Muscle layer of colon (tissue), 2 donors: ENCODE measurements around the gene DNAAF5.

ENCODE experiments used
- H3K27ac ChIP-seq: one replicate; pipeline ENCODE4 v1.7.0; 2013; ENCODE audit warnings: low read depth, mild to moderate bottlenecking, low read length, moderate library complexity
- H3K27me3 ChIP-seq, 2 donors: one replicate each; pipeline ENCODE4 v1.7.0; 2013; ENCODE audit warnings: low read length in 2 of 2, mild to moderate bottlenecking in 2 of 2; ENCODE audit not compliant: insufficient read depth in 2 of 2, control insufficient read depth in 1 of 2
- H3K36me3 ChIP-seq: one replicate; pipeline ENCODE4 v1.7.0; 2013; ENCODE audit warnings: mild to moderate bottlenecking, low read length; ENCODE audit not compliant: insufficient read depth
- H3K4me1 ChIP-seq: one replicate; pipeline ENCODE4 v1.7.0; 2013; ENCODE audit warnings: mild to moderate bottlenecking, low read length; ENCODE audit not compliant: insufficient read depth
- H3K4me3 ChIP-seq, 2 donors: one replicate each; pipeline ENCODE4 v1.7.0; 2013; ENCODE audit warnings: low read length in 2 of 2, low read depth in 1 of 2, mild to moderate bottlenecking in 1 of 2, moderate library complexity in 1 of 2
- H3K9ac ChIP-seq: one replicate; pipeline ENCODE4 v1.7.0; 2013; ENCODE audit warnings: low read length
- H3K9me3 ChIP-seq: one replicate; pipeline ENCODE4 v1.7.0; 2013; ENCODE audit warnings: mild to moderate bottlenecking, low read length
- donor health status: abdominal sarcoma.
- donor health status: Adenocarcinoma of cecum.

Gene DNAAF5

DNA sequence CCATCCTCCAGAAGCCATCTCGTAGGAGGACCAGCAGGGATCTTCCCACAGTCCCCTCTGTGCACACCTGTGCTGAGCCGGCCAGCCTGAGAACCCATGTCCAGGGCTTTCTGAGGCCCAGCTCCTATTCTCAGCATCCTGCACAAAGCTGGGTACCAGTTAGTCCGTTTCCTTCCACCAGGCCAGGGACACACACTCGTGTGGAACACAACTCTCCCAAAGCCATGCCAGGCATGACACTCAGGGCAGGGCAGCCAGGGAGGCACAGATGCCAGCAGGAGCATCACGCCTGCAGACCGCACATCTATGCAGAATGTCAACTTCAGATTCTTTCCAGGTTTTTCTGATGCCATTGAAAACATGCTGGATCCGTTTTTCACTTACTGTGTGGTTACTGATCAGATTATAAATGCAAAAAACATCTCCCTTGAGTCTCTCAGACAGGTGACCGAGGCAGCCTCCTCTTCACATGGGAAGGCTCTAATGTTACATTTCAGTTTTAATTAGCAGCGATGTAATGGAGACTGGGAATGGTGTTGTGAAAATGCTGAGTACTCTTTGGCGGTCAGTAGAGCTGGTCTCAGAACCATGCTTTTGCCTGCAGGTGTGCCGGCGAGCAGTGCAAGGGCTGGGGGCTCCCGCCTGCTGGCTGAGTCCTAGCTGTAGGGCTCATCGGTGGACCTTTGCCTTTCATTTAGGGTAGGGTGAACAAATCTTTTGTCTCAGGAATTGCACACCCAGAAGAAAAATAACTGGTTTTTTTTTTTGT, 102.5 kb downstream of the DNAAF5 start:
- Histone ChIP-seq H3K4me1 (peaks cover 63% of the 10 kb centered on the region), H3K27me3 (no peaks in the 10 kb centered on the region), H3K9me3 (no peaks in the 10 kb centered on the region), H3K9ac (no peak overlapping the region), H3K27ac (no peak overlapping the region), H3K4me3 (no peak overlapping the region), H3K36me3 (no peaks in the 10 kb centered on the region)

DNA sequence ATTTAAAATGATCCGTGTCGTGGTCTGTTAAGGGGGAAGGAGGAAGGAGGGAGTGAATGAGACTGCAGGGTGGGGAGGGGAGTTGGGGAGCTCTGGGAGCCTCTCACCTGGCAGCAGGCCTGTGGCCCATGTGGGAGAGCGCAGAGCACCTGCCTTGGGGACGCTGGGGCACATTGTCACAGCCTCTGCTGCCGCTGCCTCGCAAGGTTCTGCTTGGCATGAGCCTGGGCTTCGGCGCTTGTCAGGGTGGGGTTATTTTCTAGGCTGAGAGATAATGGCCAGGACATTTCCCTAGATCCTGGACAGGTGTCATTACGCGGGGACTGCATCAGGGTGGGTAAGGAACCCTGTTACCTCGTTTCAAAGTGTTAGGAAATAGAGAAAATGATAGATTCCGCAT, 103.6 kb downstream of the DNAAF5 start:
- no peaks in the 10 kb centered on the region for H3K36me3 ChIP-seq
- H3K4me3 ChIP-seq = no peak overlapping the region
- H3K4me1 ChIP-seq = peaks cover 63% of the 10 kb centered on the region
- no peaks in the 10 kb centered on the region for H3K9me3 ChIP-seq
- H3K9ac ChIP-seq = peak overlapping the region; percentile 29
- no peaks in the 10 kb centered on the region for H3K27me3 ChIP-seq
- H3K27ac ChIP-seq = no peak overlapping the region

DNA sequence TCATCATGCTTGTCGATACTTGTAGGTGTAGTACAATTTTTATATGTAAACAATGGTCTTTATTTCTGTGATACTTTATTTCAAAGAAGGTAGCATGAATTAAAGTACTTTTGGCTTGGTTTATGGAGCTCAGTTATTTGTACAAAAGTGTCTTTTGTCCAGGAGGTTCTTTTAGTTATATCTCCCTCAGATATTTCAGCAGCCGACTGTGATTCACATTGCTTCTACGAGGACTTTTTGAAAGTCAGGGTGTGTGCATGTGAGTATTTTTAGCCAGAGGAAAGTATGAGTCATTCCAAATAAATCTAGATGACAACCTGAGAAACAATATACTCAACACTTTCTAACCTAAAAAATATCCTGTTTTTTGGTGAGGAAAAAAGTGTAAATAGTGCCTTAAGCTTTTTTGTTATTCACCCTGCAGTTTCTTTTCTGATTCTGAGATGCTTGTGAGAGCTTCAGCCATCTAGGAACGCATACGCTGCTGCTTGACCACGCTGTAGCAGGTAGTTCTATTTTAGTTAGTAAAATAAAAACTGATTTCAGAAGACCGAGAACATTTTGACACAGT, 105.2 kb downstream of the DNAAF5 start:
- Histone ChIP-seq H3K4me1 (peaks cover 71% of the 10 kb centered on the region), H3K27me3 (no peaks in the 10 kb centered on the region), H3K27ac (peak overlapping the region; percentile 93), H3K9ac (peak overlapping the region; percentile 28), H3K36me3 (peaks cover 5% of the 10 kb centered on the region), H3K4me3 (peak overlapping the region in 1 of 2 donors; percentile 26), H3K9me3 (no peaks in the 10 kb centered on the region)

DNA sequence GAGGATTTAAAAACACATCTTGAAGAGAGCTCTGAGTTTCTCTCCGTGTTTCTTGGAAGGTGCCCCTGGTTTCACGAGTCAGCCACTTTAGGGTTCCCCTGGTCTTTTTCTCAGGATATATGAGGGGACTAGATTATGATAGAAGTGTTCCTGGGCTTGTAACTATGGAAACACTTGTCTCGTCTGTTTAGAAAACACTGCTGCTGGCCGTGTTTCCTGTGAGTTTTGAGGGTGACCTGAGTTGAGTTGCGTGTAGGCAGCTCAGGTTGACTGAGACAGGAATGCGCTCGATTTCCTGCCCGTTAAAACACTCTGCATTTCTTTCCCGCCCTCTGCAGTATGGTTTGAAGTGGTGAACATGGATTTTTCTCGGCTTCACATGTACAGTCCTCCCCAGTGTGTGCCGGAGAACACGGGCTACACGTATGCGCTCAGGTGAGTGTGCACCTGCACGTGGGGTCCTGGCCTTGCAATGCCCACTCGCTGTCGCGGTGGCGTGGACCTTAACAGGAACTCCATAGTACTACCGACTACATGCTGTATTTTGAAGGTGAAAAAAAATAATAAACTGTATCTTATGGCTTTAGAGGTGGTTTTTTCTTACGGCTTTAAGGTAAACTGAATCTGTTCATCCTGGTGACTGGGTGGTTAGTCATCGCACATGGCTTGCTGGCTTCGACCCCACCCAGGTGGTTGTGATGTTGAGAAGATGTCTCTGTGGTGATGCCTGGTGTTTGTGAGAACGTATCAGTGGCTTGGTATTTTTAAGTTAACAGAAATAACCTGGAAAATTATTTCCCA, 105.9 kb downstream of the DNAAF5 start, which contains the start of gene SUN1:
Gene SUN1 (plus strand): TSS at position 310 of the 801 bp plus-strand sequence. CDS start 49 bp downstream, at position 359.
- Histone ChIP-seq H3K9ac (peak within 1 kb of the TSS; percentile 28), H3K4me3 (peak within 1 kb of the TSS; percentile 0 to 26), H3K9me3 (no peaks in the 10 kb centered on the region), H3K36me3 (peaks cover 5% of the 10 kb centered on the region), H3K27ac (peak within 1 kb of the TSS; percentile 93), H3K4me1 (peaks cover 76% of the 10 kb centered on the region), H3K27me3 (no peaks in the 10 kb centered on the region)

DNA sequence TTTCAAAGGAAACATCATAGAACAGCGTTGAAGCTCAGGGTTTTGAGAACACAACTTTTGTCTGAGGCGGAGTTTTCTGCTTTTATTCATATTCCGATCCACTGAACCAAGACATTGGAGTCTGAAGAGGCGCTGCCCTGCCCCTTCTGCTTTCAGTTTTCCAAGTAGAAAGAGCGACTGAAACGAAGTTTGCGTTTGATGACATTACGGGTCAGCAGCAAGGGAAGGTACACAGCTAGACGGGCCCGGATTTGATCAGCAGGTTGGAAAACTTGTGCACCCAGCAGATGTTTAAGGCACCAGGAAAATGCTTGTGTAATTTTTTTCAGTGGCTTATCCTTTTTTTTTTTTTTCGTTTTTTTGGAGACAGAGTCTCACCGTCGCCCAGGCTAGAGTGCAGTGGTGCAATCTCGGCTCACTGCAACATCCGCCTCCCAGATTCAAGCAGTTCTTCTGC, 106.5 kb downstream of the DNAAF5 start:
- no peaks in the 10 kb centered on the region for H3K9me3 ChIP-seq
- H3K4me1 ChIP-seq = peaks cover 83% of the 10 kb centered on the region
- H3K36me3 ChIP-seq = peaks cover 5% of the 10 kb centered on the region
- H3K9ac ChIP-seq = no peak overlapping the region
- H3K27ac ChIP-seq = peak overlapping the region; percentile 93
- no peaks in the 10 kb centered on the region for H3K27me3 ChIP-seq
- no peak overlapping the region for H3K4me3 ChIP-seq

- Histone ChIP-seq H3K4me1 (peaks cover 87% of the 10 kb centered on the region), H3K4me3 (no peak overlapping the region), H3K27ac (peak overlapping the region; percentile 29), H3K9ac (no peak overlapping the region), H3K36me3 (peaks cover 9% of the 10 kb centered on the region), H3K9me3 (no peaks in the 10 kb centered on the region), H3K27me3 (no peaks in the 10 kb centered on the region)
Measured at GRCh38 chr7:833601-834258, 107.2 kb downstream of the DNAAF5 start.

GRCh38 chr7:834277-834676, 107.8 kb downstream of the DNAAF5 start:
- Histone ChIP-seq H3K27ac (peak overlapping the region; percentile 29), H3K9ac (no peak overlapping the region), H3K36me3 (peaks cover 15% of the 10 kb centered on the region), H3K9me3 (no peaks in the 10 kb centered on the region), H3K4me1 (peaks cover 87% of the 10 kb centered on the region), H3K4me3 (no peak overlapping the region), H3K27me3 (no peaks in the 10 kb centered on the region)

GRCh38 chr7:835021-835420, 108.5 kb downstream of the DNAAF5 start:
- no peak overlapping the region for H3K27ac ChIP-seq
- no peaks in the 10 kb centered on the region for H3K27me3 ChIP-seq
- no peak overlapping the region for H3K9ac ChIP-seq
- no peak overlapping the region for H3K4me3 ChIP-seq
- H3K9me3 ChIP-seq = no peaks in the 10 kb centered on the region
- H3K4me1 ChIP-seq = peaks cover 83% of the 10 kb centered on the region
- H3K36me3 ChIP-seq = peaks cover 20% of the 10 kb centered on the region

GRCh38 chr7:835485-836401, 109.2 kb downstream of the DNAAF5 start:
- Histone ChIP-seq H3K4me3 (no peak overlapping the region), H3K4me1 (peaks cover 76% of the 10 kb centered on the region), H3K9me3 (no peaks in the 10 kb centered on the region), H3K9ac (no peak overlapping the region), H3K36me3 (peaks cover 24% of the 10 kb centered on the region), H3K27ac (peak overlapping the region; percentile 36), H3K27me3 (no peaks in the 10 kb centered on the region)
